ENCODE results near the gene GIPC2.

DNA sequence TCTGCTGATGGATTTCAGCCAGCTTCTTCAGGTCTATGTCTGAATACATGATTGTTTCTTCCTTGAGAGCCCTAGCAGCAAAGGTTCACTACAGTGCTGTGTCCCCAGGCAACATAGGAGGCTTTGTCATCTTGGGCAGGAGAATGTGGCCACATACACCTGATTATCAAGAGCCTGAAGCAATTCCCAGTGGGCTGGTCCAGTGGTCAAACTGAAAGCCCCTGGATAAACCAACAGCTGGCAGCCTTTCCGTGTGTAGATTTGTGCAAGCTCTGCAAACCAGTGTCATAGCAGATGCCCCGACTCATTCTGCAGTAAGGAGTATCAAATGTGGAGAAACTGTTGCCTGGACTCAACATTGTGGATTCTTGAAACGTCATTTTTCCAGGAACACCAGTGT lies 2.3 kb upstream of the GIPC2 start:
- TF ChIP-seq, protein P1, sequence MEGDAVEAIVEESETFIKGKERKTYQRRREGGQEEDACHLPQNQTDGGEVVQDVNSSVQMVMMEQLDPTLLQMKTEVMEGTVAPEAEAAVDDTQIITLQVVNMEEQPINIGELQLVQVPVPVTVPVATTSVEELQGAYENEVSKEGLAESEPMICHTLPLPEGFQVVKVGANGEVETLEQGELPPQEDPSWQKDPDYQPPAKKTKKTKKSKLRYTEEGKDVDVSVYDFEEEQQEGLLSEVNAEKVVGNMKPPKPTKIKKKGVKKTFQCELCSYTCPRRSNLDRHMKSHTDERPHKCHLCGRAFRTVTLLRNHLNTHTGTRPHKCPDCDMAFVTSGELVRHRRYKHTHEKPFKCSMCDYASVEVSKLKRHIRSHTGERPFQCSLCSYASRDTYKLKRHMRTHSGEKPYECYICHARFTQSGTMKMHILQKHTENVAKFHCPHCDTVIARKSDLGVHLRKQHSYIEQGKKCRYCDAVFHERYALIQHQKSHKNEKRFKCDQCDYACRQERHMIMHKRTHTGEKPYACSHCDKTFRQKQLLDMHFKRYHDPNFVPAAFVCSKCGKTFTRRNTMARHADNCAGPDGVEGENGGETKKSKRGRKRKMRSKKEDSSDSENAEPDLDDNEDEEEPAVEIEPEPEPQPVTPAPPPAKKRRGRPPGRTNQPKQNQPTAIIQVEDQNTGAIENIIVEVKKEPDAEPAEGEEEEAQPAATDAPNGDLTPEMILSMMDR (conservative IDR thresholded peaks at IDR 0.05 in 1 of 2, IDR thresholded peaks at IDR 0.05 in 1 of 2; ENCODE audit: low read depth in 1 of 2, low read length in 2 of 2): no peak
- no peak for TF ChIP-seq EZH2 (IDR thresholded peaks at IDR 0.05; ENCODE audit: low read length, missing control alignments)

Data from fibroblast of lung (primary cell).